HepG2 (cell line): ENCODE results near the gene CCDC88B. TPM values are rescaled to one million over a fixed set of nuclear protein-coding genes. Genes with fewer than 3 reads are reported as not detected.

Experiments
- HDAC1 ChIP-seq: sonication (generic); formaldehyde crosslinking; IDR thresholded peaks from 2 replicates; pipeline ENCODE4 v1.5.1; 2020; ENCODE audit warnings: mild to moderate bottlenecking, missing genetic modification reagents
- HNRNPLL ChIP-seq: fragments of 200-400 bp; formaldehyde crosslinking; IDR thresholded peaks from 2 replicates; pipeline ENCODE4 v1.6.1; 2017; ENCODE audit warnings: mild to moderate bottlenecking, low read depth, low read length; ENCODE audit not compliant: poor library complexity, severe bottlenecking
- PHF8 ChIP-seq: sonication (generic); formaldehyde crosslinking; IDR thresholded peaks from 2 replicates; pipeline ENCODE4 v1.5.0; 2020; ENCODE audit warnings: missing genetic modification reagents
- RBFOX2 ChIP-seq: fragments of 200-400 bp; formaldehyde crosslinking; IDR thresholded peaks from 2 replicates; pipeline ENCODE4 v1.6.1; 2017; ENCODE audit warnings: low read depth, mild to moderate bottlenecking, low read length
- SALL1 ChIP-seq: sonication (generic); formaldehyde crosslinking; IDR thresholded peaks from 2 replicates; pipeline ENCODE4 v1.8.0; 2022; ENCODE audit warnings: mild to moderate bottlenecking, missing genetic modification reagents
- SKI ChIP-seq: fragments of 450-650 bp; IDR thresholded peaks from one replicate; pipeline ENCODE4 v1.6.1; 2018; ENCODE audit warnings: mild to moderate bottlenecking; ENCODE audit not compliant: partially characterized antibody
- SP5 ChIP-seq: IDR thresholded peaks from 2 replicates; pipeline ENCODE4 v1.6.1; 2016; ENCODE audit warnings: low read depth, borderline replicate concordance
- SPEN ChIP-seq: sonication (generic); formaldehyde crosslinking; IDR thresholded peaks from 2 replicates; pipeline ENCODE4 v1.5.1; 2020; ENCODE audit warnings: low read depth, mild to moderate bottlenecking, missing genetic modification reagents
- TBX2 ChIP-seq: sonication (generic); formaldehyde crosslinking; IDR thresholded peaks from 2 replicates; pipeline ENCODE4 v1.5.0; 2020; ENCODE audit warnings: missing genetic modification reagents, mild to moderate bottlenecking, borderline replicate concordance
- TFAP4 ChIP-seq: sonication (generic); IDR thresholded peaks from 2 replicates; pipeline ENCODE4 v1.6.1; 2016; ENCODE audit warnings: low read depth, borderline replicate concordance
- ZFP91 ChIP-seq: sonication (generic); formaldehyde crosslinking; IDR thresholded peaks from 2 replicates; pipeline ENCODE4 v1.9.0; 2022; ENCODE audit warnings: missing genetic modification reagents, mild to moderate bottlenecking, borderline replicate concordance
- ZNF205 ChIP-seq: IDR thresholded peaks from 2 replicates; pipeline ENCODE4 v1.6.1; 2018; ENCODE audit warnings: missing biosample characterization, missing genetic modification reagents
- ZNF768 ChIP-seq: sonication (generic); formaldehyde crosslinking; IDR thresholded peaks from 2 replicates; pipeline ENCODE4 v1.4.0; 2020; ENCODE audit warnings: missing genetic modification reagents
- ZNF770 ChIP-seq: sonication (generic); formaldehyde crosslinking; IDR thresholded peaks from 2 replicates; pipeline ENCODE4 v1.5.0; 2020; ENCODE audit warnings: mild to moderate bottlenecking, missing genetic modification reagents
- ZNF839 ChIP-seq: sonication (generic); formaldehyde crosslinking; IDR thresholded peaks from 2 replicates; pipeline ENCODE4 v1.4.0; 2020; ENCODE audit warnings: missing genetic modification reagents, mild to moderate bottlenecking, borderline replicate concordance
- polyA plus RNA-seq, 8 experiments: library from polyadenylated mRNA; depleted of rRNA in 3 of 8; stranded (reverse) in 7 of 8; unstranded in 1 of 8; fragments of >200 nt; fragmentation: Illumina TruSeq in 4 of 8; extraction: Trizol in 4 of 8; gene quantifications; 2 replicates each; pipeline versions ENCODE4 v1.2.1 to v1.2.3, GENCODE V29; 2011 to 2016; ENCODE audit warnings: low read depth in 4 of 8, missing spikeins in 1 of 8, mixed read lengths in 1 of 8; ENCODE audit not compliant: insufficient read depth in 1 of 8
- total RNA-seq, 5 experiments: library from RNA; depleted of rRNA; stranded (reverse); fragments of >200 nt; fragmentation: Illumina TruSeq; extraction: Trizol; gene quantifications; 2 replicates each; pipeline ENCODE4 v1.2.3, GENCODE V29; 2016; ENCODE audit warnings: low read depth in 1 of 5
- TF ChIP-seq, protein P1 (sequence below): sonication (generic); formaldehyde crosslinking; IDR thresholded peaks from 2 replicates; pipeline ENCODE4 v1.5.1; 2020; ENCODE audit warnings: missing genetic modification reagents, mild to moderate bottlenecking, borderline replicate concordance
- TF ChIP-seq, protein P2 (sequence below): sonication (generic); formaldehyde crosslinking; IDR thresholded peaks from 2 replicates; pipeline ENCODE4 v1.5.0; 2020; ENCODE audit warnings: mild to moderate bottlenecking, missing genetic modification reagents, moderate library complexity

CCDC88B gene
- total and polyA plus RNA-seq, 2 of the 13 experiments (the other 11 are each of a cell fraction or from before 2014, with no cell fraction given) = 3.6 to 4.8 TPM

- peak; percentile 60 for TF ChIP-seq HNRNPLL
- peak; percentile 63 for TF ChIP-seq PHF8
- TF ChIP-seq, protein P1, sequence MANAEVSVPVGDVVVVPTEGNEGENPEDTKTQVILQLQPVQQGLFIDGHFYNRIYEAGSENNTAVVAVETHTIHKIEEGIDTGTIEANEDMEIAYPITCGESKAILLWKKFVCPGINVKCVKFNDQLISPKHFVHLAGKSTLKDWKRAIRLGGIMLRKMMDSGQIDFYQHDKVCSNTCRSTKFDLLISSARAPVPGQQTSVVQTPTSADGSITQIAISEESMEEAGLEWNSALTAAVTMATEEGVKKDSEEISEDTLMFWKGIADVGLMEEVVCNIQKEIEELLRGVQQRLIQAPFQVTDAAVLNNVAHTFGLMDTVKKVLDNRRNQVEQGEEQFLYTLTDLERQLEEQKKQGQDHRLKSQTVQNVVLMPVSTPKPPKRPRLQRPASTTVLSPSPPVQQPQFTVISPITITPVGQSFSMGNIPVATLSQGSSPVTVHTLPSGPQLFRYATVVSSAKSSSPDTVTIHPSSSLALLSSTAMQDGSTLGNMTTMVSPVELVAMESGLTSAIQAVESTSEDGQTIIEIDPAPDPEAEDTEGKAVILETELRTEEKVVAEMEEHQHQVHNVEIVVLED (CRISPR knock-in tag) = no peak
- TF ChIP-seq SKI = peak; percentile 48
- 0 out of 2 replicates have a peak, but pooled peaks have one; percentile 32 for TF ChIP-seq TBX2
- peak; percentile 46; the same call in 1 of the 2 replicates for TF ChIP-seq RBFOX2
- 0 out of 2 replicates have a peak, but pooled peaks have one; percentile 32 for TF ChIP-seq ZNF839 (CRISPR knock-in tag)
- TF ChIP-seq ZNF768 (CRISPR knock-in tag) = peak; percentile 45
- peak; percentile 20; the same call in 1 of the 2 replicates for TF ChIP-seq ZNF770 (CRISPR knock-in tag)
- TF ChIP-seq HDAC1 (CRISPR knock-in tag) = peak; percentile 30; the same call in 1 of the 2 replicates
- TF ChIP-seq, protein P2, sequence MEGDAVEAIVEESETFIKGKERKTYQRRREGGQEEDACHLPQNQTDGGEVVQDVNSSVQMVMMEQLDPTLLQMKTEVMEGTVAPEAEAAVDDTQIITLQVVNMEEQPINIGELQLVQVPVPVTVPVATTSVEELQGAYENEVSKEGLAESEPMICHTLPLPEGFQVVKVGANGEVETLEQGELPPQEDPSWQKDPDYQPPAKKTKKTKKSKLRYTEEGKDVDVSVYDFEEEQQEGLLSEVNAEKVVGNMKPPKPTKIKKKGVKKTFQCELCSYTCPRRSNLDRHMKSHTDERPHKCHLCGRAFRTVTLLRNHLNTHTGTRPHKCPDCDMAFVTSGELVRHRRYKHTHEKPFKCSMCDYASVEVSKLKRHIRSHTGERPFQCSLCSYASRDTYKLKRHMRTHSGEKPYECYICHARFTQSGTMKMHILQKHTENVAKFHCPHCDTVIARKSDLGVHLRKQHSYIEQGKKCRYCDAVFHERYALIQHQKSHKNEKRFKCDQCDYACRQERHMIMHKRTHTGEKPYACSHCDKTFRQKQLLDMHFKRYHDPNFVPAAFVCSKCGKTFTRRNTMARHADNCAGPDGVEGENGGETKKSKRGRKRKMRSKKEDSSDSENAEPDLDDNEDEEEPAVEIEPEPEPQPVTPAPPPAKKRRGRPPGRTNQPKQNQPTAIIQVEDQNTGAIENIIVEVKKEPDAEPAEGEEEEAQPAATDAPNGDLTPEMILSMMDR = peak; percentile 60
- 0 out of 2 replicates have a peak, but pooled peaks have one; percentile 12 for TF ChIP-seq SALL1 (CRISPR knock-in tag)
- TF ChIP-seq TFAP4 = peak; percentile 94; the same call in 1 of the 2 replicates
- TF ChIP-seq SP5 (CRISPR knock-in tag) = peak; percentile 50; the same call in 1 of the 2 replicates
- TF ChIP-seq ZNF205 (CRISPR knock-in tag) = 0 out of 2 replicates have a peak, but pooled peaks have one; percentile 39
- TF ChIP-seq ZFP91 = peak; percentile 37; the same call in 1 of the 2 replicates
- TF ChIP-seq SPEN = peak; percentile 62; the same call in 1 of the 2 replicates
Observed at GRCh38 chr11:64341851-64342791, 2.1 kb downstream of the CCDC88B start (continued).
